Stimulated activated CD8-positive, alpha-beta memory T cell treated with anti-CD3 and anti-CD28 coated beads, Interleukin-12 subunit alpha, Interleukin-12 subunit beta, amount 100 ng/mL, for 1 hour (primary cell): ENCODE data around the gene KRTAP10-11.
"Not testable (repeated sequence)": the region's sequence is repeated elsewhere in the genome, so short reads cannot be mapped to it uniquely, and the experiment has no call there.

Source experiments
- DNase-seq: peaks from one replicate; pipeline ENCODE4 v3.0.0-alpha.2; 2020; ENCODE audit warnings: low read depth

KRTAP10-11 gene

GRCh38 chr21:44615466-44615865, 30.7 kb upstream of the KRTAP10-11 start:
- no peak for DNase-seq

GRCh38 chr21:44615911-44616590, 30.2 kb upstream of the KRTAP10-11 start:
- DNase-seq, result no peak

DNA sequence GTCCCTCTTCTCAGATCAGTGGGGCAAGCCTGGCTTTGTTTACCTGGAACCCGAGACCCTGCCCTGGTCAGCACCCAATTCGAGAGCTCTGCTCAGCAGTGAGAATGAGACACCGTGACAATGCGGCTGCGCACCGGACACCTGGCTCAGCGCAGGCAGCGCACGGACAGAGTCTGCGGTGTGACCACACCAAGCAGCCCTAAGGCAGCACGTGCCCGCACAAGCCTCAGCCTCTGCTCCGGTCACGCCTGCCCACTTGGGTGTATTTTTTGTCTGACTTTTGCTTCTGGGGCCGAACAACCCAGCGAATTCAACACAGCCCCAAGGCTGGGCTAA, 29.7 kb upstream of the KRTAP10-11 start:
- DNase-seq, result no peak

DNA sequence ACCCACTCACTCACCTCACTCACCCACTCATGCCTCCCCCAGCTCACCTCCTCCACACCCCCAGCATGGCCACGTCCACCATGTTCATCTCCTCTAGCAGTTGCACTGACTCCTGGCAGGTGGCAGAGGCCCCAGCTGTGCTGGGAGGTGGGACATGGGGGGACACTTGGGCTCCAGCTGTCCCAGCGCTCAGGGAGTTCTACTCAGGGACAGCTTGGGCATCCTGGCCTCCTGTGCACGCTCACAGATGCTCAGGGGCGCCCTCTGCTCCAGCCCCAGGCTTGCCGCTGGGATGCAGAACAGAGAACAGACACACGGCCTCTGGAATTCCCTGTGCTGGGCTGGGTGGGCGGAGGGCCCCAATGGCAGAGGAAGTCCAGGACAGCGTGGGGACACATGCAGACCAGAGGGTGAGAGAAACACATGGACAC, 29.1 kb upstream of the KRTAP10-11 start:
- DNase-seq, result no peak

DNA sequence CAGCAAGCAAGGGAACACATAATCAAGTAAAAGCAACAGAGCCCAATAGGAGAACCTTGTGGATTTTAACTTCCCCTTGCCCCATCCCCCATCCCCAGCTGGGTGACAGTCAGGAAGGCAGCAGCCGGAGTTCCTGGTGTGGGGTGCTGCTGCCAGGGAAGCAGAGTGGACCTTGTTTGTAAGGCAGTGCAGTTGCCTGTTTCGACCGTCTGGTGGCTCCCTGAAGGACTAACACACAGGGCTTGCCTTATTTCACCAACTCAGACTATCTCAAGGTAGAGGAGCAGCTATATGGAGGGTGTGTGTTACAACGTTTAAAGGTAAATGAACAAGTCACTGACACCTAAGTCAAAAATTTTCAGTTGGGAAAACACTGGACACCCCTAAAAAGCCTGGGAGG, 27.7 kb upstream of the KRTAP10-11 start:
- DNase-seq, result no peak

GRCh38 chr21:44618909-44619308, 27.3 kb upstream of the KRTAP10-11 start:
- DNase-seq, result peak; percentile 47

DNA sequence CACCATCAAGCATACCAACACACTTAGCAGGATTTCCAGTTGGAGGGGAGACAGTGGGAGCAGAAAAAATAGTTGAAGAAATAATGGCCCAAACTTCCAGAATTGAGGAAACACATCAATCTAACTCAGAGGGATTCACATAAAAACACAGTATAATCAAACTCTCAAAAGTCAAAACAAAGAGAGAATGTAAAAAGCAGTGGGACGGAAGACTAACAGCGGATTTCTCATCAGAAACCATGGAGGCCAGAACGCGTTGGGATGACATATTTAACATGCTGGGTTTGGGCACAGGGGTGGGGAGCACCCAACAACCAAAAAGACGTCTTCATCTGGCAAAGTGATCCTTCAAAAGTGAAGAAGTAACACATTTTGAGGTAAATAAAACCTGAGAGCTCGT, 26.3 kb upstream of the KRTAP10-11 start:
- DNase-seq, result no peak

DNA sequence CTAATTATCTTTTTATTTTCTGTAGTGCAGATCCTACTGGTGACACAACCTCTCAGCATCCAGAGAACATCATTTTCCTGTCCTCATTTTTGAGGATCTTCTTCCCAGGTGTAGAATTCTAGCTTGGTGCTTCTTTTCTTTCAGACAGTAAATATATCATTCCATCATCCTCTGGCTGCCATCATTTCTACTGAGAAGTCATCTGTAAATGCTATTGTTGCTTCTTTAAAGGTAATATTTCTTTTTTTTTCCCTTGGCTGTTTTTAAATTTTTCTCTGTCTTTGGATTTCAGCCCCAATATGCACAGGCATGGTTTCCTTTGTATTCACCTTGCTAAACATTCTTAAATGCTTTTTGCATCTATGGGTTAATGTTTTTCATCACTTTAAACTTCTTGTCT, 22.6 kb upstream of the KRTAP10-11 start:
- no peak for DNase-seq

- no peak for DNase-seq
Observed at GRCh38 chr21:44625756-44626155, 20.5 kb upstream of the KRTAP10-11 start.

- no peak for DNase-seq
Observed at GRCh38 chr21:44626262-44626661, 20.0 kb upstream of the KRTAP10-11 start.

DNA sequence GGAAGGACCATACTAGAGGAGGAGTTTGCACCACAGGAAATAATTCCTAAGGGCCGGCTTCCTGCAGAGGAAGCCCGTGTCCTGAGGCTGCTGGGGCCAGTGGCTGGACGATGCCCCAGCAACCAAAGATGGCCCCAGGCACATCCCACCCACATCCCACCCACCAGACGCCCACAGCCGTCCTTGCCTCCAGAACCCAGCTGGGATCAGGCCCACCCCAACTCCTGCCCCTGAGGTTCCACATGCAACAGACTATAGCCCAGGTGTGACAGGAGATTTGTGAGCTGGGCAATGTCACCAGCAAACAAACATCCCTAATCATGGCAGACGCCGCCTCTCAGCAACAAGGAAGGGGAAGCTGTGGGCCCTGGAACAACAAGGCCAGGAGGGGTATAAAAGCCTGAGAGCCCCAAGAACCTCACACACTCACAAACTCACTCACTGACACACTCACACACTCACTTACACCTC, 19.5 kb upstream of the KRTAP10-11 start, which contains the start of gene KRTAP10-9:
Gene KRTAP10-9 (plus strand): TSS at position 421 of the 471 bp plus-strand sequence. CDS start 79 bp downstream, outside the sequence.
- no peak for DNase-seq

- DNase-seq, result not testable (repeated sequence)
Observed at GRCh38 chr21:44627181-44627822, 18.9 kb upstream of the KRTAP10-11 start.

- not testable (repeated sequence) for DNase-seq
Observed at GRCh38 chr21:44627831-44628233, 18.4 kb upstream of the KRTAP10-11 start.

DNA sequence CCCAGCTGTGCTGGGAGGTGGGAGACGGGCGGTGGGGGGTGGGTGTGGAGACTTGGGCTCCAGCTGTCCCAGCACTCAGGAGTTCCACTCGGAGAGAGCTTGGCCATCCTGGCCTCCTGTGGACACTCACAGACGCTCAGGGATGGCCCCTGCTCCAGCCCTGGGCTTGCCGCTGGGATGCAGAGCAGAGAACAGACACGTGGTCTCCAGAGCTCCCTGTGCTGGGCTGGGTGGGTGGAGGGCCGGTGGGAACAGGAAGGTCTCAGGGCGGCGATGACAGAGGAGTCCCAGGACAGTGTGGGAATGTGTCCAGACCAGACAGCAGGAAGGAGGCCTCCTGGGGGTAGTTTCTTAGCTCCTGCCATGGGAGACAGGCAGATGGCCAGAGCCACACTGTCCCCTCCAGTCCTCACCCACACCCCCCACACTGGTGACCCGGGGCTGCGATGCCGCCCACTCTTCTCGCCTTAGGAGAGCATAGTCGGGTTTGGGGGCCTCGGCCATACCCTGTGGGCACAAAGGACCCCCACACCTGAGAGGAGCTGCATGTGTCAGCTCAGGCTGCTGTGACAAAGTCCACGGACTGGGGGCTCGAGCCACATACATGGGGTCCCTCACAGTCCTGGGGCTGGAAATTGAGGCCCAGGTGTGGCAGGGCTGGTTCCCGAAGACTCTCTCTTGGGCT, 17.4 kb upstream of the KRTAP10-11 start:
- DNase-seq, result no peak

DNA sequence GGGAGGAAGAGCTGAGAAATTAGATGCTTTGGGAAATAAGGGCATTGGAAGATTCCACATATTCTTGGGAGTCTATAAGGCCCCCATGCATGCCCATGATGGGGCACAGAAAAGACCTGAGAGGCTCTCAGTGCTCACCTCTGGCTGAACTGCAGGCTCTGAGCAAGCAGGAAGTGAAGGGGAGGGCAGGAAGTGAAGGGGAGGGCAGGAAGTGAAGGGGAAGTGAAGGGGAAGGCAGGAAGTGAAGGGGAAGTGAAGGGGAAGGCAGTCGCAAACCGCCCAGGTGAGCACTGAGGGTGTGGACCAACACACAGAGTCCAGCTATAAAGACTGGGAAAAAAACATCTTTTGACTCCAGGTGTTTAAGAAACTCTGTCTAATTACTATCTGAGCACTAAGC, 15.8 kb upstream of the KRTAP10-11 start:
- DNase-seq, result no peak

GRCh38 chr21:44632067-44632466, 14.1 kb upstream of the KRTAP10-11 start:
- no peak for DNase-seq

DNA sequence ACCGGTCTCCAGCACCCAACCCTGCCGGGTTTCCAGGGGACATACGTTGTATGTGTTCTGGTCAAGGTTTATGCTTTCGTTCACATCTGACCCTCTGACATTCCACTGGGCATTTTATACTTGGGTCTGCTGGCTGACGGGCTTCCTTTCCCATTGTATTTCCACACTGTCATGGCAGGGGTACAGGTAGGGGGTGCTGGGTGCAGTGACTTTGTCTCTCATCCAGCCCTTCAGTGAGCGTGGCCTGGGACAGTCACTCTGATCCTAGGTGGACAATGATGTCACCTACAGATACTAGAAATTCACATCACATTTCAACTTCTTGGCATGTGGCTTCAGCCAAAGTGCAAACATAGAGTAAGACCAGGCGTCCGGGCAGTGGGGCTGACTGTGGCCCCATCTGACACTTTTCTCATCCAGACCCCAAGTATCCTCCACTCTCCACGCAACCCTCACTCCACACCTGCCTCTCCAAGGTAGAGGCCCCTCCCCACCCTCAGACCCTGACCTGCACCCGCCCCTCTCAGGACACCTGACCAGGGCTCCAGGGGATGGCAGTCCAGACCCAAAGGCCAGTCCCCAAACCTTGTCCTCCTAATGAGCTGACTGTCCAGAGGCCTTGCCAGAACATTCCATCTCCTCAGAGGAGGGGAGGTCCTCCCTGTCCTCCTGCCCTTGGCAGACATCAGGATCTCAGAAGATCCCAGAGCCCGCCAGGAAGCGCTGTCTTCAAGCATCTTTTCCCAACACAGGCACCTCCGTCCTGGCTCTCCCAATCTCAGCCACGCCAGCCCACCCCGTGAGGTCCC, 9.8 kb upstream of the KRTAP10-11 start:
- DNase-seq, result no peak

- no peak for DNase-seq
Observed at GRCh38 chr21:44637018-44637850, 9.0 kb upstream of the KRTAP10-11 start, which contains the start of gene KRTAP10-10. KRTAP10-10 (plus strand) TSS chr21:44637356; CDS start chr21:44637418, 62 bp downstream.

- not testable (repeated sequence) for DNase-seq
Observed at GRCh38 chr21:44637851-44638348, 8.3 kb upstream of the KRTAP10-11 start.

DNA sequence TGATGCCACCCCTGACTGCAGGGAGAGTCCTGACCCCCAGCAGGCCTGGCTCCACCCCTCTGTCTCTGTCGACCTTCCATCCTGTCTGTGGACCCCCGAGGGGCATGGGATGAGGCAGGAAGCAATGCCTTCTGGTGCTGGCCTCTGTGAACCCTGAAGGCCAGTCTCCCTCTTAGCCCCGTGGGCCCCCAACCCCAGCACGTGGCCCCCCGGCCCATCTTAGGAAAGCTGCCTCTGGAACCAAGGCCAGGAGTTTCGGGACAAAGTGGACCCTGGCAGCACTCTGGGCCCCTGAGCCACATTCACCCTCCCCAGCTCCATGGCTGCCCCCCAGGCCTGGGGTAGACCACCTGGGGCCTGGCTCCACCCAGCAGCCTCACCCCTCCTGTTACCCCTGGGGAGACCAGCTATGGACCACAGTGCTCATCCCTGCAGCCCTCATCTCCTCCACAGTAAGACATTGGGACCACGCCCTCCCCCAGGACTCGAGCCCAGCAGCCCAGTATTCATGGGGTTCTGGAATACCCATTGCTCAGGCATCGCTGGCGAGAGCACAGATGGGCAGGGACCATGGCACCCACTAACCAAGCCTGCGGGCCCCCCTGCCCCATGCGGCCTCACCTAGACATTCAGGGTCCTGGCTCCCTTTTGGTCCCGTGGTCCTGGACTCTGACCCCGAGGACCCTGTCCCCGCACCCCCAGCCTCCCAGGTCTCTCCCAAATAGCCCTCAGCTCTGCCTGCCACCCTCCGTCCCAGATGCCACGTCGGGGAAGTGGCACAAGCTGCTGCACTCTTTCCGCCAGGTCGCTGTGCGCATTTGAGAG, 7.5 kb upstream of the KRTAP10-11 start:
- DNase-seq, result not testable (repeated sequence)
